ENCODE results near the gene DOCK11. TPM values are rescaled to one million over a fixed set of nuclear protein-coding genes. Genes with fewer than 3 reads are reported as not detected.

Gene DOCK11
- polyA plus RNA-seq, 10 donors = 16.8 to 31.9 (median 26.0) TPM

- no peak for DNase-seq
These were observed 3.7 kb downstream of the DOCK11 start for GRCh38 chrX:118499295-118499694.

GRCh38 chrX:118502161-118502789 lies 6.7 kb downstream of the DOCK11 start:
- no peak for DNase-seq

- no peak for DNase-seq
These were observed 7.8 kb downstream of the DOCK11 start for GRCh38 chrX:118503260-118504041.

GRCh38 chrX:118504581-118504980 lies 9.0 kb downstream of the DOCK11 start:
- DNase-seq = no peak

- DNase-seq = no peak
These were observed 11.3 kb downstream of the DOCK11 start for GRCh38 chrX:118506805-118507480.

GRCh38 chrX:118507766-118508165 lies 12.2 kb downstream of the DOCK11 start:
- DNase-seq = no peak

- DNase-seq = no peak
These were observed 12.6 kb downstream of the DOCK11 start for GRCh38 chrX:118508221-118508620.

- peak in 1 of 3 donors; percentile 82 for DNase-seq
These were observed 13.0 kb downstream of the DOCK11 start for GRCh38 chrX:118508635-118509034.

GRCh38 chrX:118510111-118510510 lies 14.5 kb downstream of the DOCK11 start:
- DNase-seq = no peak

- DNase-seq = no peak
These were observed 17.7 kb downstream of the DOCK11 start for GRCh38 chrX:118513120-118513898.

GRCh38 chrX:118519411-118520215 lies 24.0 kb downstream of the DOCK11 start:
- DNase-seq = no peak

GRCh38 chrX:118520216-118521206 lies 24.9 kb downstream of the DOCK11 start:
- peak; percentile 82 to 88 (median 86) for DNase-seq

- DNase-seq = no peak
These were observed 25.8 kb downstream of the DOCK11 start for GRCh38 chrX:118521435-118521834.

- no peak for DNase-seq
These were observed 26.8 kb downstream of the DOCK11 start for GRCh38 chrX:118522230-118522926.

- no peak for DNase-seq
These were observed 28.3 kb downstream of the DOCK11 start for GRCh38 chrX:118523920-118524319.

GRCh38 chrX:118524344-118524743 lies 28.7 kb downstream of the DOCK11 start:
- DNase-seq = no peak

GRCh38 chrX:118525174-118525730 lies 29.6 kb downstream of the DOCK11 start:
- no peak for DNase-seq

- no peak for DNase-seq
These were observed 30.5 kb downstream of the DOCK11 start for GRCh38 chrX:118526149-118526548.
